HK-2 (cell line): Measurements from ENCODE around the gene LARP4B.

ENCODE experiments used
- DNase-seq: peaks from one replicate; pipeline ENCODE4 v3.0.0-alpha.2; 2018; ENCODE audit not compliant: unreplicated experiment

The LARP4B gene

GRCh38 chr10:807163-807957, 124.1 kb downstream of the LARP4B start:
- DNase-seq = no peak

DNA sequence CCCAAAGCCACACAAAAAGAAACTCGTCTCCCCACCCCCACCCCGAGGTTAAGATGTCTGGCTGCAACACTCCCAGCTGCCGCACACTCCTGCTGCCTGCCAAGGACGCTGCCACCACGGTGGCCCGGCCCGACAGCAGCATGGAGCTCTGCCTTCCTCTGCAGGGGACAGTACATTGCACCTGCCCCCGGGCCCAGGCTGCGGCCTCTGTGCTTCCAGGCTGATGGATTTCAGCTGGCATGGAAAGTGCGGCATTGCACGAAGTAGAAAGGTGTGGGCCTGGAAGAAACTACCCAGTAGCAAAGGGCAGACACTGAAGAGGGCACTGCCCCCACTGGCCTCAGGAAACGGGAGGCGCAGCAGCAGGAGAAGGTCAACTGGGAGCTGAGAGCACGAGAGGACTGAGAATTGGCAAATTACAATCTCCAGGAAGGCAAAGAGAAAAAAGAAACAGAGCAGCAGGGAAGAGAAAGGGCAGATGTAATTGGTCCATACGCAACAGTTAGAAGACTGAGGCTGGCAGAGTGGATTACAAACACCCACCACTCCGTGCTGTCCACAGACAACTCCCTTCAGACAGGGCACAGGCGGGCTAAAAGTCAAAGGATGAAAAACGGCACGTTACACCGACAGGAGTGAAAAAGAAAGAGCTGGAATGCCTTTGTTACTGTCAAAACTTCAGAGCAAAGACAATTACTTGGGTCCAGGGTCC, 124.9 kb downstream of the LARP4B start:
- no peak for DNase-seq

DNA sequence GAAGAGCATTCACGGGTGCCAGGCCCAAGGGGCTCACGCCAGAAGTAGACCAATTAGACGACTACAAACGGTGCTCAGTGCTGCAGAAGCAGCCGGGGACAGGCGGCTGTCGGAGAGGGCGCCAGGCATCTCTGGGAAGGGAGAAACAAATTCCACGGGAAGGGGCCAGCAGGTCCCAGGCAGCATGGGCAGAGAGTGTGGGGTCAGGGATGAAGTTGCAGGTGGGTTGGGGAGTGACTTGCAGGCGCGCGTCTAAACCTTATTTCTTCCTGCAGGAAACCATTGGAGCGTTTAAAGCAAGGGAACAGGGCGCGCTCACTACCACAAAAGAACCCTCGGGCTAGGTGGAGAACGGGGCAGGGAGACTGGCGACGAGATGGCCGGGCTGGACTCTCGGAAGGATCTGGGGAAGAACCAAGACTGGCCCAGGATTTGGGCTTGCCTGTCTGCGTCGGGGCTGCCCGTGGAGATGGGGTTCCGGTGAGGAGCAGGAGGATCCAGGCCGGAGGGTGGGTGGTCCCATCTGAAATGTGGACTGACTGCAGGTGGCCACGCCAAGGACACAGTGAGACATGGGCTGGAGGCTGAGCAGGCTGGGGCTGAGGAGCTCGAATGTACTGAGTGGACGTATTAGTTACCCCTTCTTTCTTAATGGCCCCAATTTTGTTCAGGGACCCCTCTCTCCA, 125.7 kb downstream of the LARP4B start:
- no peak for DNase-seq

DNA sequence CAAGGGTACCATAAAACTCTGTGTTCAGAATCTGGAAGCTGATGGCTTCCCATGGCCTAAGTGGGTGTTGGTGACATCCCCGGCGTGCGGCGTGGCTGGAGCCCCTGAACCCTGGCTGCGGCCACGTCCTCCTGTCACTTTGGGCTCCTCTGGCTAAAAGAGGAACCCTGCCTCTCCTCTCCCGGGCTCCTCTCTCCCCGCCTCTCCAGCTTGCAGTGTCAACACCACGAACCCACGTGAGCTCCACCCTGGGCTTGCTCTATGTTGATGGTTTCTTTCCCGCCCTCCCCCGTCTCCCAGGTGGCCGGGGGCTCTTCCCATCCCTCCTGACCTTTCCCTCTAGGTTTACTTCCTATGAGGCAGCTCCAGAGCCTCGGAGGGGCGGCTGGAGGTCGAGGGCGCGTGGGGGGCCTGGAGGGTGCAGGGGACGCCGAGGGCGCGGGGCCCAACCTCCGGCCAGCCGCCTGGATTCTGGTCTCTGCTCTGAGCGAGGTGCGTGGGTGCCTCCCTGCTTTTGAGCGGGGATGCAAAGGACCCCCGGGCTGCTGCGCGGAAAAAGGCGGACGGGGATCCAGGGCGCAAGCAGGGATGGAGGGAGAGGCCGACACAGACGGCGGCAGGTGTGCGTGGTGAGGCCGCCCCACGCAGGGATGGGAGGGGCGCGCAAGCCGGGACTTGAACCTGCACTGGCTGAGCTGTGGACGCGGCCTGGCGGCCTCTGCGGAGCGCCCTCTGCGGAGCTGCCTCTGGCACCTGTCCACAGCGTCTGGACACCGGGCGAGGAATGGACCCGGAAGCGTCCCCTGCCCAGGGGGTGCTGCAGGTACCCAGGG, 126.5 kb downstream of the LARP4B start:
- no peak for DNase-seq

GRCh38 chr10:804191-804781, 127.2 kb downstream of the LARP4B start:
- DNase-seq = no peak

GRCh38 chr10:803041-803741, 128.3 kb downstream of the LARP4B start:
- DNase-seq = no peak

DNA sequence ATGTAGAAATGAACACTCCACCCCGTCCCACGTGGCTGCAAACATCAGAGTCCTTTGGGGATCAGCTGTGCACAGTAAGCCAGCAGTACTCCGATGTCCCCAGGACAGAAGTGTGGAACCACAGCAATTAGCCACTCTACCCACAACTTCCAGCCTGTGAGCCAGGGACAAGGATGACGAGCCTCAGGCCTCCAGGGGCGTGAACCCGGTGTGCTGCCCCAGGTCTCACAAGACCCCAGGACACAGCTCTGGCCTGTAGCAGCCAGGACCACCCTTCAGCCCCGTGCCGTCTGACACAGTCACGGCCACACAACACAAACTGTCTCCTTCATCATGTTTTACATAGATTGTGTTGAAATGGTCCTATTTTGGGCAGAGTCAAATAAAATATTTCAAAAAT, 129.0 kb downstream of the LARP4B start:
- DNase-seq = no peak

DNA sequence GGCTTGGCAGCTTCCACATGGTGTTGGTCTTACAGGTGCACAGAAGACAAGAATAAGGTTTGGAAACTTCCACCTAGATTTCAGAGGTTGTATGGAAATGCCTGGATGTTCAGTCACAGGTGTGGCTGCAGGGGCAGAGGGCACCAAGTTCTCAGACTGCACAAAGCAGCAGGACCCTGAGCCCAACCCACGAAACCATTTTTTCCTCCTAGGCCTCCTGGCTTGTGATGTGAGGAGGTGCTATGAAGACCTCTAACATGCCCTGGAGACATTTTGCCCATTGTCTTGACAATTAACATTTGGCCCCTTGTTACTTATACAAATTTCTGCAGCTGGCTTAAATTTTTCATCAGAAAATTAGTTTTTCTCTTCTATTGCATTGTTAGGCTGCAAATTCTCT, 134.3 kb downstream of the LARP4B start:
- DNase-seq = no peak

GRCh38 chr10:796233-796632, 135.3 kb downstream of the LARP4B start:
- DNase-seq = no peak

DNA sequence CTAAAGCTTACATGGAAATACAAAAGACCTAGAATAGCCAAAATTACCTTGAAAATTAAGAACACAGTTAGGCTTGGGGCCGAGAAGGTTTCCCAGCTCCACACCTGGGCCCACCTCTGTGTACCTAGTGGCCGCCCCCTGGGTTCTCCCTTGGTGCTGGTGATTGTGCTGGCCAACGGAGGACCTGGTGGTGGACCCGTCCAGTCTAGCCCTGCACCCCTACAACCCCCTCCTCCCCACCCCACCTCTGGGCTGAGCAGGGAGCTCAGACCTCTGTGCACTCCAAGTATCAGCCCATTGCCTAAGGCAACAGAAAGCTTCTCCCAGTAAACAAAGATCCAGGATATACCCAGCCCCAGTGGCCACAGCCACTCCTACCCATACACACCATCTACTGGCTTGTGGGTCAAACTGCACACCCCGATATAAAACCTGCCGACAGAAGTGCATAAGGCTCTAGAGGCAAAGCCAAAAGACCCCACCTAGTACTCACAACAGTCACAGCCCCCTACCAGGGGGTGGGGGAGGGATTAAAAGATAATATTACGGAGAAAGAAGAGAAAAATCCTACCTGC, 137.0 kb downstream of the LARP4B start:
- DNase-seq = no peak

GRCh38 chr10:792792-793100, 138.8 kb downstream of the LARP4B start:
- DNase-seq = no peak

DNA sequence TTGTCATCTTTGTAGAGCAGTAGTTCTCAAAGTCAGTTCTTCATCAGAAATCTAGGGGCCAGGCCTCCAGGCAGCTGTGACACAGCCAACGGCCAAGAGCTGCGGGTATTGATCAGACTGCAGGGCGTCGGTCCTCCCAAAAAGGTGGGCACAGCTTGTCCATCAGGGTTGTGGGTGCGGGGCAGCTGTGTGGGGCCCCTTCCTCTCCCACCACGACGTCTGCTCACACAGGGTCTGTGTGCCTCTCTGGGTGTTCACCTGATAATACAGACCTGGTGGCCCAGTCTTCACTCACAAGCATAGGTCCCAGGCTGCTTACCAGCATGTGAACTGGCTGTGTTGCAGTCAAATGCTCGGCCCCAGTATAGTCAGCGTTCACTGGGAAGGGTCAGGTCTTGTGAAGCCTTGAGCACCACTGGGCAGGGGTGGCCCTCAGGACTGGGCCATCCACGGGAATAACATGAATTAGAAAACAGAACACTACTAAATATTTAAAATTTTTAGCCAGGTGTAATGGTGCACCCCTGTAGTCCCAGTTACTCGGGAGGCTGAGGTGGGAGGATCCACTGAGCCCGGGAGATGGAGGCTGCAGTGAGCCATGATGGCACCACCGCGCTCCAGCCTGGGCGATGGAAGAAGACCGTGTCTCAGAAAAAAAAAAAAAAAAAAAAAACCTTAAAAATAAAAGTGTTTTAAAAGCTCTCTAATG, 139.3 kb downstream of the LARP4B start:
- no peak for DNase-seq

DNA sequence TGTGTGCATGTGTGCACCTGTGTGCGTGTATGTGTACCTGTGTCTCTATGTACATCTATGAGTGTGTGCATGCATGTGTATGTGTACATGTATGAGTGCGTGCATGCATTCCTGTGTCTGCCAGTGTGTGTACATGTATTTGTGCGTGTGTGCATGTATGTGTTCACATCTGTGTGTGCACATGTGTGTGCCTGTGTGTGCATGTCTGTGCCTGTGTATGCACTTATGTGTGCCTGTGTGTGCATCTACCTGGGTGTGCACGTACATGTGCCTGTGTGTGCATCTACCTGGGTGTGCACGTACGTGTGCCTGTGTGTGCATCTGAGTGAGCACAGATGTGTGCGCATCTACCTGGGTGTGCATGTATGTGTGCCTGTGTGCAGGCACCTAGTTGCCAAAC, 139.9 kb downstream of the LARP4B start:
- no peak for DNase-seq

DNA sequence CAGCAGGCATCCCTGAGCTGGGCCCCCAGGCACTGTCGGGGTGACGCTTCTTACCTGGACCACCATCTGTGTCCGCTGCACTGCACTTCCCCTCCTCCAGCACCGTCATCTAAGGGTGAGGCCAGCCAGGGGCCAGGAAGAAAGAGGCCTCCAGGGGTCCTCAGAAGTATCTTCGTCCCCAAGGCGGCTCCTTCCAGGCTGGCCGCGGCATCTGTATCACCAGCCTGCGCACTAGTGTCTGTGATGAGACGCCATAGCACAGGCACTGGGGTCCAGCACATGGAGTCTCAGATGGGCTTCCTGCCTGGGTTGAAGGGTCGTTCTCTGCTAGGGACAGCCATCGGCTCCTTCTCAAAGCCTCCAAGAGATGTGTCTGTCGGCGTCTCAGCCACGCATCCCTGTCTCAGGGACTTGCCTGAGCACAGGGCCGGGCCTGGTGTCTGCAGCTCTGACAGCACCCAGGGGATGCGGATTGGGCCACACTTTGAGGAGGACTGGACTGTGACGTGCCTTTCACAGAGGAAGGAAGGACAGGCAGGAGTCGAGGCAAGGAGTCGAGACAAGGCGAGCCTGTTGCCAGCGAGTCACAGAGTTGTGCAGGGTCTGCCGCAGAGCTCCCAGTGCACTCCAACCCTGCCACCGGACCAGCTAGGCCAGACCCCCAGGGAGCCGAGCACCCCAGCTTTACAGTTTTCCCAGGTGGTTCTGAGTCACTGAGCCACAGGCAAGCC, 140.5 kb downstream of the LARP4B start:
- DNase-seq = no peak

DNA sequence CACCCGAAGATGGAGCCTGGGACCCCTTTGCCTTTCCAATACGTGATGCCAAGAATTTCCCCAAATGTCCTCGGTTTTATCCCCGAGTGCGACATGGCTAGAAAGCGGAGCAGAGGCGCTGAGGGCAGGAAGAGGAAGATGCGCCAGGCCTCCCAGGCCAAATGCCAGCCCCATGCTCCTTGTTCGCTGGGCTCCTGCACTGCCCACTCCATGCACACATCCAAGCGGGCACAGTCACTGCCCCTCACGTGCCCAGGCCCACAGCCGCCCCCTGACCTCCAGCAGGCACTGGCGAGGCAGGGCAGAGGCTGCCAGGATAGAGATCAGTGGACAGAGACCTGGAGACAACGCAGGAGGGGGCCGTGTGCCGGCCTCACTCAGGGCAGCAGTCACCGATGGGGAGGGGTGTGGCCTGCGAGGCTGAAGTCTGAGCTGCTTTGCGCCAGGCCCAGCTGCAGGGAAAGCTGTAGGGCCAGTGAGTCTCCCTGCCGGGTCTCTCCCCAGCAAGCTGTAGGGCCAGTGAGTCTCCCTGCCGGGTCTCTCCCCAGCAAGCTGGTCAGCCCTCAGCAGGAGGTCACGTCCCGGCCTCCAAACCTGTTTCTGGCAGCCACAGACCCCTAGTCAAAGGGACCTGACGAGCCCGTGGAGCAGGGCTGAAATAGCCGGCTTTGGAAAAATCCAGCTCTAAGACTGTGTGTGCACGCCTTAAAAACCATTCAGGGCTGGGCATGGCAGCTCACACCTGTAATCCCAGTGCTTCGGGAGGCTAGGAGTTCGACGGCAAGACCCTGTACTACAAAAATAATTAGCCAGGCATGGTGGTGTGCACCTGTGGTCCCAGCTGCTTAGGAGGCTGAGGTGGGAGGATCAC, 141.4 kb downstream of the LARP4B start:
- no peak for DNase-seq

DNA sequence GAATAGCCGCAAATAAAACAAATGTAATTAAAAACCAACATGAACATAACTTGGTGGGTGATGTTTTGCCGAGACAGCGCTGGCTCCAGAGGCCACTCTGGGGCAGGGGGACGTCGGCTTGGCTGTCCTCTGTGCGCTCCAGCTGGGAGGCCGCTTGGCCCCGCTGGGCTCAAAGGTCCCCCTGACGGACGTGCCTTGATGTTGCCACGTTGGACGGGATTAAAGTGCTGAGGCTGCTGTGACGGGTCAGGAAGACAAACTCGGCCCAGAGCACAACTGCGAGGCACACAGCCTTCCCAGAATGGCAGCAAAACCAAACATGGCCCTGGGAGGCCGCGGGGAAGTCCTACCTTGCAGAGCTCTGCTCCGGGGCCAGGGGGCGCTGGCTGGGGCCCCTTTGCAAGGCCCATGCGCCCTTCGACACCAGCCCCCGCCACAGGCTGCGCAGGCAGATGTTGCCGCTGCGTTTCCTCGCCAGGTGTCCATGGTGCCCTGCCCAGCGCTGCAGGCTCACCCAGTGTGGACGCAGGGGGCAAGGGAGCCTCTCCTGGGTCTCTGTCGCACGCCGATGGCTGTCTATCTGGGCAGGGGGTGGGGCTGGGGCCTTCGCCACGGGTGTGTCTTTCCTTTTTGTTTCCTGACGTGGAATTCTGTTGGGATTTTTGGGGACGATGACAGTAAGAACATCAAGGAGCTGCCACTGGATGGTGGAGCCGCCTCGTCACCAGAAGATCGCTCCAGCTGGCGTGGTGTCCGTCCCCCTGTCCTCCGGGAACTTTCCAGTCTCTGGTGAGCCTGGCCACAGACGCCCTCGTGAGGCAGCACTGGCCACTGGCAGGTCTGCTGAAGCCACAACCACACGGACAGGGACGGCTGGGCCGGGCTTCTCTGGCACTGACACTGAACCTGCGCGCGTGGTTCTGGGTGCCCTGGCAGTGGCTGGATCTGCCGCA, 142.4 kb downstream of the LARP4B start:
- peak; percentile 67 for DNase-seq

DNA sequence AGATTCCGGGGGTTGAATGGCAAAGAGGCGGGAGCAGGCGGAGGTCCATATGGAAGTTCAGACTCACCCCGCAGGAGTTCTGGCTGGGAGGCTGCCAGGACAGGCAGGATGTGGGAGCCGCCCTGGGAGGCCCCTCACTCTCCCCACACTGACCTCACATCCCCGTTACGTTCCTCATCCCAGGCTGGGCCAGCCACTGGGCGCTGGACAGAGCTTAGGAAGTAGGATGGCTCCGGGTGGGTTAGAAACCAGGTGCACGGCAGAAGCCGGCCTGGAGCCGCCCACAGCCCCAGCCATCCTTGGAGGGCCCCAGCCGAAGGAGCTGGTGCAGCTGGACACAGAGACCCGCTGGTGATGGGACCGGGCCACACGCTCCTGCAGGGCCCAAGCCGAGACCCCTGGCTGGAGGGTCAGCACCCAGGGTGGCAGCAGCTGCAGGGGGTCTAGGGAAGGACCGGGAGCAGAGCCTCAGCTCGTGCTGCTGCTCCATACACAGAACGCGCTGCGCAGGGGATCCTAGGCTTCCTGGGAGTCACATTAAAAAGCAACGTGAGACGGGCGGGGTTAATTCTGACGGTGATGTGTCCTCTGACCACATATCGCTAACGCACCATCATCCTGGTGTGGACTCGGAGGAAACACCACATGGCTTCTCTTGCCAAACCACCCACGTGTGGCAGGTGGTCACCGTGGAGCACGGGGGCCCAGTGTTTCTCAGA, 143.4 kb downstream of the LARP4B start:
- DNase-seq = no peak
